Endodermal cell (in vitro differentiated cells): ENCODE data around the gene MATR3. TPM values are rescaled to one million over a fixed set of nuclear protein-coding genes. Genes with fewer than 3 reads are reported as not detected.
A peak's percentile ranks its signal among the peaks of the same experiment; 100 is the strongest.

ENCODE experiments used
- DNase-seq: peaks from one replicate; pipeline ENCODE4 v3.0.0-alpha.2; 2017
- H3K27ac ChIP-seq: 2 replicates; pipeline ENCODE4 v1.5.1; 2013; ENCODE audit warnings: mild to moderate bottlenecking, low read depth, low read length, moderate library complexity
- H3K27me3 ChIP-seq: 2 replicates; pipeline ENCODE4 v1.6.1; 2013; ENCODE audit warnings: mild to moderate bottlenecking, low read length, moderate library complexity; ENCODE audit not compliant: insufficient read depth, control insufficient read depth, poor library complexity, severe bottlenecking
- H3K36me3 ChIP-seq: 2 replicates; pipeline ENCODE4 v1.7.0; 2013; ENCODE audit warnings: mild to moderate bottlenecking, low read length, moderate library complexity; ENCODE audit not compliant: control insufficient read depth, insufficient read depth
- H3K4me1 ChIP-seq: one replicate; pipeline ENCODE4 v1.7.0; 2013; ENCODE audit warnings: low read length; ENCODE audit not compliant: control insufficient read depth, insufficient read depth
- H3K4me3 ChIP-seq: 2 replicates; pipeline ENCODE4 v1.5.1; 2013; ENCODE audit warnings: mild to moderate bottlenecking, low read length, moderate library complexity
- H3K9ac ChIP-seq: 2 replicates; pipeline ENCODE4 v1.6.1; 2013; ENCODE audit warnings: mild to moderate bottlenecking, low read length, moderate library complexity; ENCODE audit not compliant: poor library complexity, severe bottlenecking; ENCODE audit errors: extremely low read depth
- H3K9me3 ChIP-seq: 2 replicates; pipeline ENCODE4 v1.6.1; 2013; ENCODE audit warnings: mild to moderate bottlenecking, low read length, moderate library complexity; ENCODE audit not compliant: control insufficient read depth
- H3K27ac Mint-ChIP-seq: 2 replicates; pipeline ENCODE4 v1.8.0; 2020; ENCODE audit warnings: mixed read lengths
- H3K27me3 Mint-ChIP-seq: 2 replicates; pipeline ENCODE4 v1.8.0; 2021; ENCODE audit warnings: mild to moderate bottlenecking, mixed read lengths; ENCODE audit not compliant: insufficient read depth
- H3K36me3 Mint-ChIP-seq: 2 replicates; pipeline ENCODE4 v1.8.0; 2020; ENCODE audit warnings: low read depth, mixed read lengths
- H3K4me1 Mint-ChIP-seq: 2 replicates; pipeline ENCODE4 v1.8.0; 2020; ENCODE audit warnings: mixed read lengths
- H3K4me3 Mint-ChIP-seq: 2 replicates; pipeline ENCODE4 v1.8.0; 2020; ENCODE audit warnings: mild to moderate bottlenecking, moderate library complexity, mixed read lengths
- H3K9me3 Mint-ChIP-seq: 2 replicates; pipeline ENCODE4 v1.8.0; 2020; ENCODE audit warnings: mild to moderate bottlenecking, mixed read lengths
- CTCF ChIP-seq: fragments of 200-600 bp; sonication (generic); conservative IDR thresholded peaks from 2 replicates; pipeline ENCODE4 v1.5.0; 2021; ENCODE audit warnings: antibody characterized with exemption, mild to moderate bottlenecking
- WGBS, 2 experiments: methylation state at CpG; one replicate each; pipeline versions ENCODE4 v1.1.5 to v1.1.7; 2013; ENCODE audit warnings: missing lambda C conversion rate in 2 of 2, mixed read lengths in 1 of 2; ENCODE audit not compliant: insufficient coverage in 1 of 2, insufficient read length in 1 of 2; 5-methylcytosine and 5-hydroxymethylcytosine counted together
- total RNA-seq, 2 donors: library from RNA; stranded (reverse); fragmentation: NEBNext Ultra II Directional in 1 of 2; extraction: Animal tissue kit (Norgen Biotek cat#: 25700) in 1 of 2; gene quantifications; 2 replicates in 1 of 2; 3 replicates in 1 of 2; pipeline ENCODE4 v1.2.1, GENCODE V29; 2021

The MATR3 gene
- total RNA-seq, 2 donors from 2014 or later: 250 to 279 TPM

- peak overlapping the region; percentile 96 for H3K4me3 ChIP-seq
These were observed 17.1 kb upstream of the MATR3 start for GRCh38 chr5:139276426-139276825.

GRCh38 chr5:139277171-139277570, 16.4 kb upstream of the MATR3 start:
- peak overlapping the region; percentile 89 for H3K4me3 Mint-ChIP-seq

More at GRCh38 chr5:139276426-139276825, 17.1 kb upstream of the MATR3 start:
- Mint-ChIP-seq H3K27me3 (no peaks in the 10 kb centered on the region), H3K4me3 (peak overlapping the region; percentile 89), H3K36me3 (peaks cover 45% of the 10 kb centered on the region), H3K4me1 (peaks cover 45% of the 10 kb centered on the region), H3K27ac (peak overlapping the region; percentile 87), H3K9me3 (no peaks in the 10 kb centered on the region)
- WGBS, 2 experiments: 54 to 61% methylated on average over 2 of the region's 2 CpGs
- Histone ChIP-seq H3K9me3 (no peaks in the 10 kb centered on the region), H3K36me3 (peaks cover 48% of the 10 kb centered on the region), H3K4me1 (peaks cover 24% of the 10 kb centered on the region), H3K27me3 (no peaks in the 10 kb centered on the region), H3K27ac (no peak overlapping the region), H3K9ac (peak overlapping the region; percentile 31)
- no peak for TF ChIP-seq CTCF
- DNase-seq: no peak

GRCh38 chr5:139278540-139279274, 14.8 kb upstream of the MATR3 start:
- peak overlapping the region; percentile 7 for H3K27ac Mint-ChIP-seq
- peaks cover 54% of the 10 kb centered on the region for H3K4me1 Mint-ChIP-seq
- no peaks in the 10 kb centered on the region for H3K27me3 Mint-ChIP-seq
- H3K36me3 ChIP-seq: peaks cover 62% of the 10 kb centered on the region
- 84 to 87% methylated on average over 4 to 6 of the region's 6 CpGs for WGBS, 2 experiments
- peaks cover 57% of the 10 kb centered on the region for H3K36me3 Mint-ChIP-seq
- TF ChIP-seq CTCF: no peak
- no peaks in the 10 kb centered on the region for H3K9me3 Mint-ChIP-seq
- H3K9ac ChIP-seq: no peak overlapping the region
- H3K27ac ChIP-seq: no peak overlapping the region
- DNase-seq: no peak
- peak overlapping the region; percentile 89 for H3K4me3 Mint-ChIP-seq
- no peaks in the 10 kb centered on the region for H3K9me3 ChIP-seq
- no peaks in the 10 kb centered on the region for H3K27me3 ChIP-seq
- H3K4me1 ChIP-seq: peaks cover 32% of the 10 kb centered on the region
- peak overlapping the region; percentile 96 for H3K4me3 ChIP-seq

More at GRCh38 chr5:139277171-139277570, 16.4 kb upstream of the MATR3 start:
- no peak for DNase-seq
- peak overlapping the region; percentile 38 for H3K9ac ChIP-seq
- H3K27ac ChIP-seq: no peak overlapping the region
- peak overlapping the region; percentile 96 for H3K4me3 ChIP-seq
- WGBS, 2 experiments: 38 to 39% methylated on average over 2 to 5 of the region's 5 CpGs
- TF ChIP-seq CTCF: no peak
- peaks cover 29% of the 10 kb centered on the region for H3K4me1 ChIP-seq
- H3K36me3 Mint-ChIP-seq: peaks cover 46% of the 10 kb centered on the region
- H3K9me3 Mint-ChIP-seq: no peaks in the 10 kb centered on the region
- H3K4me1 Mint-ChIP-seq: peaks cover 52% of the 10 kb centered on the region
- peaks cover 54% of the 10 kb centered on the region for H3K36me3 ChIP-seq
- peak overlapping the region; percentile 44 for H3K27ac Mint-ChIP-seq
- H3K9me3 ChIP-seq: no peaks in the 10 kb centered on the region
- H3K27me3 ChIP-seq: no peaks in the 10 kb centered on the region
- no peaks in the 10 kb centered on the region for H3K27me3 Mint-ChIP-seq
